K562 (cell line): ENCODE data around the gene EGLN3.

Experiments
- MEIS2 ChIP-seq: fragments of 450-650 bp; IDR thresholded peaks from 2 replicates; pipeline ENCODE4 v1.6.1; 2014; ENCODE audit warnings: mild to moderate bottlenecking; ENCODE audit not compliant: partially characterized antibody
- MTF1 ChIP-seq: fragments of 250-450 bp; sonication (Bioruptor Pico); IDR thresholded peaks from 2 replicates; pipeline ENCODE4 v1.9.0; 2021; ENCODE audit warnings: moderate library complexity, mild to moderate bottlenecking, inconsistent platforms, borderline replicate concordance
- PRPF4 ChIP-seq: fragments of 200-400 bp; formaldehyde crosslinking; IDR thresholded peaks from one replicate; pipeline ENCODE4 v1.6.1; 2017; ENCODE audit warnings: low read length, low read depth, mild to moderate bottlenecking; ENCODE audit not compliant: insufficient read depth, poor library complexity, severe bottlenecking
- SP2 ChIP-seq: IDR thresholded peaks from 2 replicates; pipeline ENCODE4 v1.6.1; 2011; ENCODE audit warnings: mild to moderate bottlenecking, low read depth, low read length, moderate library complexity; ENCODE audit not compliant: poor library complexity, severe bottlenecking; ENCODE audit errors: extremely low read depth
- TF ChIP-seq, protein P1 (sequence below), 3 experiments: IDR thresholded peaks in 2 of 3; conservative IDR thresholded peaks in 1 of 3; 2 replicates each; pipeline ENCODE4 v1.5.1; 2011 to 2012; ENCODE audit warnings: low read length in 3 of 3, mild to moderate bottlenecking in 3 of 3, control low read depth in 2 of 3, improper control_type of control experiment in 1 of 3, inconsistent platforms in 1 of 3, low read depth in 1 of 3, mixed read lengths in 1 of 3, moderate library complexity in 1 of 3; ENCODE audit not compliant: insufficient read depth in 2 of 3
- TF ChIP-seq, protein P2 (sequence below), 2 experiments: fragments of 200-800 bp in 1 of 2; sonication (Bioruptor generic) in 1 of 2; sonication (generic) in 1 of 2; formaldehyde crosslinking in 1 of 2; IDR thresholded peaks in 1 of 2; conservative IDR thresholded peaks in 1 of 2; 2 replicates each; pipeline versions ENCODE4 v1.5.0 to v1.6.1; 2016 to 2020; ENCODE audit warnings: missing compliant biosample characterization in 1 of 2, missing genetic modification characterization in 1 of 2, missing genetic modification reagents in 1 of 2

DNA sequence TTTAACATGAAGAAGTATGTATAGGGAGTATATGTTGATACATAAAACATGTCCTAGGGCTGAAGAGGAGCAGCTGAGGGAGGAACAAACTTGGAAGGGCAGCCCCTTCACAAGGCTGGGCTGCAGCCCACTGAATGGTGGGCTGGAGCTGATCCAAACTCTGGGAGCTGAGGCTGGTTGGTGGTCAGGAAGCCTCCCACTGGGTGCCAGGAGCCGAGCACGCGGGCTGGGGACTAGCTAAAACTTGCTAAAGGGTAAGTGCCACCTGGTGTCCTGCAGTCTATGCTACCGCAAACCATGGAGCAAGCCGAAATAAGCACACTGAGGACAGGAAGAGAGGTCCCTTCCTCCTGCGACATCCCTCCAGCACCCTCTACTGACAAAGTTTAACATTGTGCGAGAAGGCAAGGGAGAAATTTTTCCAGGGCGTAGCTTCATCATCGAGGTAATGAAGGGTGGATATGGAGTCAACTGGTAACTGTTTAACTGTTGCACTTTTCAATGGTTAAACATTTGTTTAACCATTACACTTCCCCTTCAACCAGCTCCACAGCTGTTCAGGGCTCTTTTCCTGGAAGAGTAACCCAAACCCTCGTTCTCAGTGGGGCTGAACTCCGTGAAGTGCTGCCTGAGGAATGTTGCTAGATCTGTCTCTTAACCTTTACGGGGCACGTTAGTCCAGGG is 42.2 kb downstream of the EGLN3 start:
- TF ChIP-seq, protein P1, sequence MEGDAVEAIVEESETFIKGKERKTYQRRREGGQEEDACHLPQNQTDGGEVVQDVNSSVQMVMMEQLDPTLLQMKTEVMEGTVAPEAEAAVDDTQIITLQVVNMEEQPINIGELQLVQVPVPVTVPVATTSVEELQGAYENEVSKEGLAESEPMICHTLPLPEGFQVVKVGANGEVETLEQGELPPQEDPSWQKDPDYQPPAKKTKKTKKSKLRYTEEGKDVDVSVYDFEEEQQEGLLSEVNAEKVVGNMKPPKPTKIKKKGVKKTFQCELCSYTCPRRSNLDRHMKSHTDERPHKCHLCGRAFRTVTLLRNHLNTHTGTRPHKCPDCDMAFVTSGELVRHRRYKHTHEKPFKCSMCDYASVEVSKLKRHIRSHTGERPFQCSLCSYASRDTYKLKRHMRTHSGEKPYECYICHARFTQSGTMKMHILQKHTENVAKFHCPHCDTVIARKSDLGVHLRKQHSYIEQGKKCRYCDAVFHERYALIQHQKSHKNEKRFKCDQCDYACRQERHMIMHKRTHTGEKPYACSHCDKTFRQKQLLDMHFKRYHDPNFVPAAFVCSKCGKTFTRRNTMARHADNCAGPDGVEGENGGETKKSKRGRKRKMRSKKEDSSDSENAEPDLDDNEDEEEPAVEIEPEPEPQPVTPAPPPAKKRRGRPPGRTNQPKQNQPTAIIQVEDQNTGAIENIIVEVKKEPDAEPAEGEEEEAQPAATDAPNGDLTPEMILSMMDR (IDR thresholded peaks at IDR 0.05 in 2 of 3, conservative IDR thresholded peaks at IDR 0.05 in 1 of 3; ENCODE audit: insufficient read depth in 2 of 3, low read depth in 1 of 3, low read length in 3 of 3): no peak
- TF ChIP-seq, protein P2, sequence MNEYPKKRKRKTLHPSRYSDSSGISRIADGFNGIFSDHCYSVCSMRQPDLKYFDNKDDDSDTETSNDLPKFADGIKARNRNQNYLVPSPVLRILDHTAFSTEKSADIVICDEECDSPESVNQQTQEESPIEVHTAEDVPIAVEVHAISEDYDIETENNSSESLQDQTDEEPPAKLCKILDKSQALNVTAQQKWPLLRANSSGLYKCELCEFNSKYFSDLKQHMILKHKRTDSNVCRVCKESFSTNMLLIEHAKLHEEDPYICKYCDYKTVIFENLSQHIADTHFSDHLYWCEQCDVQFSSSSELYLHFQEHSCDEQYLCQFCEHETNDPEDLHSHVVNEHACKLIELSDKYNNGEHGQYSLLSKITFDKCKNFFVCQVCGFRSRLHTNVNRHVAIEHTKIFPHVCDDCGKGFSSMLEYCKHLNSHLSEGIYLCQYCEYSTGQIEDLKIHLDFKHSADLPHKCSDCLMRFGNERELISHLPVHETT (CRISPR knock-in tag; conservative IDR thresholded peaks at IDR 0.05 in 1 of 2, IDR thresholded peaks at IDR 0.05 in 1 of 2): no peak
- TF ChIP-seq PRPF4 (no peak), MTF1 (no peak), MEIS2 (no peak), SP2 (no peak)
